SW 1271 (cell line): ENCODE measurements around the gene THBS2.
A peak's percentile ranks its signal among the peaks of the same experiment; 100 is the strongest.
"Not testable (repeated sequence)": the region's sequence is repeated elsewhere in the genome, so short reads cannot be mapped to it uniquely, and the experiment has no call there.

Experiments
- DNase-seq, 2 experiments: peaks; one replicate each; lab custom pipeline; 2025; lab: John Stamatoyannopoulos, UW

THBS2 gene

DNA sequence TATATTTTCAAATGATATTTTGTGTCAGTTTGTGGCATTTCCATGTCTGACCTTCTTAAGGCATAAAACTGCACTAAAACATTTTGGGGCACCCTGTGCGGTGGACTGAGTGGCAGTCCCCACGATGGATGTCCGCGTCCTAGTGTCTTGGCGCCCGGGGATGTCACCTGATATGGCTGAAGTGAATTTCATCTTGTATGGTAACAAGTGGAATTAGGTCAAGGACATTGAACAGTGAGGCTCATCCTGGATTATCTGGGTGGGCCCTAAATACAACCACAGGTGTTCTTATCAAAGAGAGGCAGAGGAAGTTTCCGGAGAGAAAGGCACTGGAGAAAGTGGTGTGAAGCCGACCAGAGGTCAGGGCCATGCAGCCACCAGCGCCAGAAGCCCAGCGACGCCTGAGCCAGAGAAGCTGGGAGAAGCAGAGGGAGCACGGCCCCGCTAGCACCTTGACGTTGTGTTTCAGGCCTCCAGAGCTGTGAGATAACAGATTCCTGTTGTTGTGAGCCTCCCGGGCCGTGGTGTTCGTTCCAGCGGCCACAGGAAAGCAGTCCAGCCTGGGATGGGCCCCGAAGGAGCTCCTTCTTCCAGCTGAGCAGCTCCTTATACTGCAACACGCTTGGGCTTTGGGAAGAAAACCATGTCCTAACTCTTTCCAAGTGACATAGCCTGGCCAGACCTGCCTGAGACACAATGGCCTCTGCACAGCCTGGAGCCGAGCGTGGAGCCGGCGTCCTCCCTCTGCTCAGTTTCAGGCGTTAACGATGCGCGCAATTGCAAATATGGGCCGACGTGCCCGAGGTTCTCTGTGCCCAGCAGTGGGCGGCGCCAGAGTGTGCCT is 22.5 kb downstream of the THBS2 start:
- DNase-seq, result no peak

DNA sequence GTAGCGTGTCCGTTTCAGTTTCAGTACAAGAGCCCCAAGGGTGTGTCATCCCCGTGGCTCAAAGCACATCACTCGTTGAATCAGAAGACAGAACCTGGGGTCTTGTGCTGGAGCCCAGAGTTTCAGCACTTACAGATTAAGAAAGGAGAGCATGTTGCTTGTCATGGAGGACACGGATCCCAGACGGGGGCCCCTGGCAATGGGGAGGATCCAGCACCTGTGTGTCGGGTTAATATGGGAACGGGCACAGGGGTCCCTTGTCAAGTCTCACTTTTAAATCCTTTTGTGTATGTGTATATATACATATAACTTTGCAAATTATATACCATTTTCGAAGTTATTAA is 23.4 kb downstream of the THBS2 start:
- DNase-seq, result no peak

DNA sequence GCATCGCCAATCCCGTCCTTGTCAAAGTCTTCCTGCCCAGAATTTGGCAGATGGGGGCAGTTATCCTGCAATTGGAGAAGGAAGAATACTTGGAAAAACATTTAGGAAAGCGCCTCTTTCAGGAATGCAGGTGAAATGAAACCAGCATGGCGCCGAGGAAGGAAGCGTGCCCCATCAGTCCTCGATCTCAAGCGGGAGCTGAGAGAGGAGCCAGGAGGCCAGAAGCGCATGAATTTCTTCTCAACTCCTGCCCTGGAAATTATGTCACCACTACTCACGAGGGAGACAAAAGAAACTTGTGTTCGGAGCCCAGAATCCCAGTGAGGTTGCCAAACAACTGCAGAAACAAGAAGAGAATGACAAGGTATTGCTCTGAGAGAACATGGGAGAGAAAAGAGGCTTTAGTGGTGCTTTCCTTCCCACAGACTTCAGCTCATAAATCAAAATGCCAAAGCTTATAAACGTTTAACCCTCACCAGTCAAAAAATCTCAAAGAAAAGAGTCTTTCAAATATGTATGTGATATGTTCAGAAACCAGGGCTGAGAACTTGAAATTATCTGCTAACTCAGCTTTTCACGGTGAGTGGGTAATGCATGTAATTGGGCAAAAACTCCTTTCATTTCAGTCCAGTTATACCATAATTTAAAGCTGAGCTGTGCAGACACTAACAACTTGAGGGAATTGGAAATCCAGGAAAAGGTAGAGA is 23.9 kb downstream of the THBS2 start:
- DNase-seq, result no peak

DNA sequence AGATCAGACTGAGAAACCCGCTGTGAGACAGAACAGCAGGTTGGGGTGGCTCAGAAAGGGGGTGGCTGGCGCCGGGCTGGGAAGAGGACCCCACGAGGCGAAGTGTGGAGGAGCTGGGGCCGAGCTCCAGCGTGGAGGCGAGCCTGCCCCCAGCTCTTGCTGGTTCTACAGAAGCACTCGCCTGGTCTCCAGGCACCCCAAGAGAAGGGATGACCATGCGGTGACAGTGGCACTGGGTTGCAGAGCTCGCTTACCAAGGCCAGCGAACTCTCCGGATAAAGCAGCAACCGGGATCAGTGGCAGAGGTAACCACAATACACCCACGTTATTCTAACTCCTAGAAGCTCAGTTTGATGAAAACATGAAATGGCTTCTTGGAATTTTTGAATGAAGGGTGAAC is 26.5 kb downstream of the THBS2 start:
- no peak for DNase-seq

DNA sequence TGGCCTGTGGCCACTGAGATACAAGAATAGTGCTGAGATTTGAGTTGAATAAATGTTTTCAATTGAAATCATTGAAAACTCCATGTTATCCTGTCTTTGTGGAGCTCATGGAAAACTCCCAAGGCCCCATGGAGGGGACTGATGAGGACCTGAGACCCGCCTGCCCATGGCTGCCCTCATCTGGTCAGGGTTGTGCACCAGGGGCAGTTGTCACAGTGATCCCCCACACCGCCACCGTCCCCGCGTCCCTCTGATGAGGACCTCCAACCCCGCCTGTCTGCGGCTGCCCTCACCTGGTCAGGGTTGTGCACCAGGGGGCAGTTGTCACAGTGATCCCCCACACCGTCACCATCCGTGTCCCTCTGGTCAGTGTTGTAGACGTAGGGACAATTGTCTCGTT is 27.8 kb downstream of the THBS2 start:
- DNase-seq, result no peak

DNA sequence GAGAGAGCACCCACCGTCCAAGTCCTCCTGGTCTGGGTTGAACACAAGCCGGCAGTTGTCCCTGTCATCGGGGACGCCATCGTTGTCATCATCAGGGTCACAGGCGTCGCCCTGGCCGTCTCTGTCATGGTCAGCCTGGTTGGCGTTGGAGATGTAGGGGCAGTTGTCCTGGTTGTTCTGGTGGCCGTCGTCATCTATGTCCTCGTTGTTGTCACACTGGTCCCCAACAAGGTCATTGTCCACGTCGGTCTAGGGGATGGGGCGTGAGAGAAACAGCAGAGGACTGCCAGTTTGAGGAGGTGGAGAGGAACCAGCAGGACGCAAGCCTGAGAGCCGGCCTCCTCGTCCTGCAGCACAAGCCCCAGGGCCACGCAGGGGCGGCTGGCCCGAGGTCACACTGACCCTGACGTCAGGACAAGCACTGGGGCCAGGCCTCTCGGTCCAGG is 28.5 kb downstream of the THBS2 start:
- no peak for DNase-seq

DNA sequence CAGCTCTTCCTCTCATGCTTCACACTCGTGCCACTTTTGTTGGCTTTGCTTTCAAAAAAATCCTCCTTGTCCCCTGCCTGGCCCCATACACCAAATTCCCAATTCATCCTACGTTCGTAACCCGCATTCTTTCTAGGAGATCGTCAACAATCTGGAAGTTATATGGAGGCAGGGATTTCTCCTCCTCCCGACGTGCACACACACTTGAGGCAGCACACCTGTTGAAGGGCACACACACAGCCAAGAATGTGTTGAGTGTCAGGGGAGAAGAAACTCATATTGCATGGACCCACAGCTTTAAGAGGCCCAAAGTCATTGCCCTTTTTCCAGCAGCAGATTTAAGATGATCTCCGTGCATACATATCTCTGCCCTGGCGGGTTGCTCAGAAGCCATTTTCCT is 28.9 kb downstream of the THBS2 start:
- DNase-seq, result no peak

DNA sequence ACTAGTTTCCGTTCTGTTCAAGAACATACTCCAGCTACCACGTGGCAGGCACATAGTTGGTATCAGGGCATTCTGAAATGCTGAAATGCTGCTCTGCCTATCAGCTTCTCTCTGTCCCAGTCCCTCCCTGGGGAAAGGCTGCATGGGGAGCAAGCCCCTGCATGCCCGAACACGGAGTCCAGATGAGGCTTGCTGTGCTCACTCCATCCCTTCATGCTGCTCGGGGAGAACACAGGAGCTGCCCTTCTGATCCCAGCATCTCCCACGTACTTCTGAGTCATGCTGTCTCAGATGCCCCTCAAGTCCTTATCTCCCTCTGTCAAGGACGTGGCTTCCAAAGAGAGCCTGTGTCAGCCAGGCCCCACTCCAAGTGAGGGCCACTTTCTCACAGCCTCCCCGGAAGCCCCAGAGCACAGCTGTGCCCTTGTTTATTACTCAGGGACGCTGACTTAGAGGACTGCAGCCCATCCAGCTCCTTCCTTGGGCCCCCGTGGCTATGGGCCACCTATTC is 29.4 kb downstream of the THBS2 start:
- no peak for DNase-seq

DNA sequence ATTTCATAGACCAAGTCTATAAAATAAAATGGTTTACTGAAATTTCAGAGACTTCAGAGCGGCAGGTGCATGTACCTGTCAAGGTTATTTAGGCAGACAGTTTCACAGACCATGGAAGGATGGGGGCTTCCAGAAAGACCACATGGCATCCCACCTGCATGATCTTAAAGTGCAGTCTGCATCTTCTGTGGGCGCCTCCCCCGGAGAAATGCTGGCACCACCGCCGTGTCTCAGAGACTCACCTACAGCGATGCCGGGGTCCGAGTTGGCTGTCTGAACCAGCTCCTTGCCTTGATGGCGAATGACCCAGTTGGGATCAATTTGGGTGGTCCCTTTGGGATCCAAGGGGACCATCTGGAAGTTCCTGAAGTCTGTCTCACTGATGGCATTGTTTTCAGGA is 30.6 kb downstream of the THBS2 start:
- DNase-seq, result no peak

DNA sequence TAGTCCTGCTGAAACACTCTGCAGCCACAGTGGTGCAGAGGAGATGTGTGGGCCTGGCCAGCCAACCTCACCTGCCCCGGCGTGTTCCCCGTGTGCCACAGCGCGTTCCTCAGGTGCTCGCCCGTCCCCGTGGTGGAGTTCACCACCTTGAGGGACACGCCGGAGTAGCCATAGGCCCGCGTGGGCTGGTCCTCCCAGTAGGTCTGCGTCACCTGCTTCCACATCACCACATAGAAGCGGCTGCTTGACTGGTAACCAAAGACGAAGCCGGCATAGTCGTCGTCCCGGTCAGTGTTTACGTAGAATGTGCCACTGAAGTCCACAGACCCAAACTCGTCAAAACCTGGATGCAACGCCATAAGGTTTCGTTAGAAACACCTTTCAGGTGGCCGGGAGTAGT is 31.5 kb downstream of the THBS2 start:
- DNase-seq, result no peak

DNA sequence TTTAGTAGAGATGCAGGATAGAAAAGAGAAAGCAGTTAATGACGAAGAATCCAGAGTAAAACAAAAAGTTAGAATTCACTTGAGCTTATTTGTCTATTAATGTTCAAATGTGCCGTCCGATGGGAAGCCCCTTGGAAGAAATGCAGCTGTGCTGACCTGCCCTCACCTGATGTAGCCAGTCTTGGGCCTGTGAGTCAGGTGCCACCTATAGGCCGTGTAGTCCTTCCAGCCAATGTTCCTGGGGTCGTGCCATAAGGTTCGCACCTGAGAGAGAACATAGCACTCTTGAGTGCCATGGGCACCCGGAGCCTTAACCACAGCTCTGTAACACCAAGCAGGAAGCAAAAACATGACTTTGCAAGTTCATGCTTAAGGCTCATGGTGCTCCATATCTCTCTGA is 32.4 kb downstream of the THBS2 start:
- DNase-seq, result no peak

DNA sequence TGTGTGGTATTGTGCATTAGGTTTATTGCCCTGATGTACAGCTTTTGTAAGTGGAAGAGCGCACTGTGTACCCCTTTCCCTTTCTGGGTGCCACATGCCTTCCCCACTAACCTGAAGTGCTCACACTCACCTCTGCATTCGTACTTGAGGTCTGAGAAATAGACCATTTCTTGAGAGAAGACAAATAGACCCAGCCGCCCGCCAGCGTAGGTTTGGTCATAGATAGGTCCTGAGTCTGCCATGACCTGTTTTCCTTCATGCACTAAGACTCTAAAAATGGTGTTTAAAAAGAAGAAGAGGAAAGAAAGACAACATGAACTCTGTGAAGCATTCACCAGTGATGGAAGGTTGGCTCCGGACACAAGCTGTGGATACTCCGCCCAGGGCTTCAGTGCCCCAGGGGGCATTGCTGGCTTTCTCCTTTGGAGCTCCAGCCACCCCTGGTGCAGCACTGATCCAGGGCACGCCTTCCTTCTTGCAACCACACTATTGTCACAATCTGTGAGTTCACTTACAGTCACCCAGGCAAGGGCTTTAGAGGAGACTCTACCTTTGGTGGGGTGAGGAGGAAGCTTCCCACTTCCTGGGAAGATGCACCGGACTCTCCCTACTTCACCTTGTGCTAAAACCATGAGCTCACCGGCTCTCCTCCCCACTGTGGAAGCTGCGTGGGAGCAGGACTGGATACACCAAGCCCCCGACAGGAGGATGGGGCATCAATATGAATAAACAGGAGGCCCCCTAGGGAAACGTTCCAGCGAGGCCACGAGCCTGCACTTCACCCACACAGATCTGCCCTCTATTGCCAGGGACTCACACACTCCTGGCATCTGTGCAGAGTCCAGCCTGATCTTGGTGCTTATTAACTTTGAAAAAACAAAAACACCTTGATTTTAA is 33.3 kb downstream of the THBS2 start:
- no peak for DNase-seq

DNA sequence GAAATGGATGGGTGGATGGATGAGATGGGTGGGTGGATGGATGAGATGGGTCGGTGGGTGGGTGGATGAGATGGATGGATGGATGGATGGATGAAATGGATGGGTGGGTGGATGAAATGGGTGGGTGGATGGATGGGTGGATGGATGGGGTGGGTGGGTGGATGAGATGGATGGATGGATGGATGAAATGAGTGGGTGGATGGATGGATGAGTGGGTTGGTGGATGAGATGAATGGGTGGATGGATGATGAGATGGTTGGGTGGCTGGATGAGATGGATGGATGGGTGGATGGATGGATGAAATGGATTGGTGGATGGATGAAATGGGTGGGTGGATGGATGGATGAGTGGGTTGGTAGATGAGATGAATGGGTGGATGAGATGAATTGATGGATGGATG is 35.7 kb downstream of the THBS2 start:
- no peak for DNase-seq

DNA sequence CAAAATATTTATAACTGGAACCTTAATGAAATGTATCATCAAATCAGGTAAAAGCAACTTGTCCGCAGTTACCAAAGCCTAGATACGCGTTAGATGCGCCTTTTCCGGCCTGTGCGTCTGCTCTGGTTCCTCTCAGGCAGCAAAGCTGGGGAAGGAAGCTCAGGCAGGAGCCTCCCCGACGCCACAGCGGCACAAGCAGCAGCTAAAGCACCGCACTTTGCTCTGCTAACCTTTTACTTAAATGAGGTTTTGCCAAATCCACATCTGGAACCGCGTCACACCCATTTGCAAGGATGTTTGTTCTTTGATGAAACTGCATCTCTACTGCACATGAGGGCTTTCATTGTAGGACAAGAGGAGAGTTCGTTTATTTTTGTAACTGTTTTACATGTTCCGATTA is 36.8 kb downstream of the THBS2 start:
- DNase-seq, result no peak

DNA sequence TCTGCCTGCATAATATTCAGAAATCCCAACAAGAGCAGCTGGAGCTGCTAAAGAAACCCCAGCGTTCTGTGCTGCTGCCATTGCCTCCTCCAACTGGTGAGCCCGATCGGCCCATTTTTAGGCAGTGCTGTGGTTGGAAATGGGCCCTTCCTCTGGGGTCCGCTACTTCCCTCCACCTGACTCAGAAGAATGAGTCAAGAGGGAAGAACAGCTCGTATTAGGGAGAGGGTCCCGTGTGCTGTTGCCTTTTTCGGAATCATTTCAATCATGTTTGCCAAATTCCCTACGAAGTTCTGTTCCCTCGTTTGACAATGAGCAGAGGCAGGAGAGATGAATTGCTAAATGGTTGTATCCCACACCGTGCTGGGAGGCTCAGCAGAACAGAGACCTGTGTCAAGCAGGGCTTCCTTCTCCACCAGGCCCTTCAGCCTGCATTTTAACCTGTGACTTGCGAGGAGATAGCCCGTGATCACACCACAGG is 38.4 kb downstream of the THBS2 start:
- no peak for DNase-seq

DNA sequence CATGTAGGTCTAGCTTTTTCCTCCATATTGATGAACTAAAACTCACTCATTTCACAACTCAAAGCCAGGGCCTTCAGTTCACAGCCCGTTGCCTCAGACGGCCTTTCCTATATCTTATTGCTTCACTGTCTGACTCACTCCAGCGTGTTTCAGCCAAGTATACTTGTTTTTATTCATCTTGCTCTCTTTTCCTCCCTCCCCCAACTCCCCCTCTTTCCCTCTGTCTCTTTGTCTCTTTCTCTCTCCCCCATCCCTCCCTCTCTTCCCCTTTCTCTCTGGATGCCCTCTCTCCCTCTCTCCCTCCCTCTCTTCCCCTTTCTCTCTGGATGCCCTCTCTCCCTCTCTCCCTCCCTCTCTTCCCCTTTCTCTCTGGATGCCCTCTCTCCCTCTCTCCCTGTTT is 38.9 kb downstream of the THBS2 start:
- DNase-seq, result not testable (repeated sequence)

DNA sequence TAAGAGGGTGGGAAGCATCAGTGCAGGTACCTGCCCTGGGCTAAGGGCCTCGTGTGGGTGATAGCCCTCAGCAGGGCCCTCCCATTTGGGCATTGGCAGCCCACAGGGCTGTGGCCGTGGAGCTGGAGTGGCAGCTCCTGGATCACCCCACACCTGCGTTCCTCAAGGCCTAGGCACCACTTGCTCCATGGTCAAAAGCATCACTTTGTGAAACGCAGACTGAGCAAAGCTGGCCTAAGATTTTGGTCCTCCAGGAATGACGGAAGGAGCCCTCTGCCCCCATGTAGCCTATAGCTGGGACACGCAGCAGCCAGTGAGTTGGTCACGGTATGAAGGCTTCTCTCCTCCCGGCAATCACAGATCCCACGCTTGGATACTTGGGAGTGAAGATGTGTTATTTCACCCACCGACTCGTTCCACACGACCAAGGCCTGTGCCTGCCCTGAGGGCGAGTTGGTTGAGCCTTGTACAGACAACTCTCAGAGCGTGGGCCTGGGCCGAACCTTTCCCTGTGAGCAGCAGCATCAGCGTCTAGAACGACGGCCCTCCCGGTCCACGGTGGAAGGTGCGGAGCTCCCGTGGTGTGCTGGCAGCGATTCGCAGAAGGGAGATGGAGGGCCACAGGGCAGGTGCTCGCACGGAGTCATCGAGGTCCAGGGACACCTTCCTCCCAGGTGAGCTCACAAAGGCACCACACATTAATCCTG is 39.7 kb downstream of the THBS2 start:
- no peak for DNase-seq

DNA sequence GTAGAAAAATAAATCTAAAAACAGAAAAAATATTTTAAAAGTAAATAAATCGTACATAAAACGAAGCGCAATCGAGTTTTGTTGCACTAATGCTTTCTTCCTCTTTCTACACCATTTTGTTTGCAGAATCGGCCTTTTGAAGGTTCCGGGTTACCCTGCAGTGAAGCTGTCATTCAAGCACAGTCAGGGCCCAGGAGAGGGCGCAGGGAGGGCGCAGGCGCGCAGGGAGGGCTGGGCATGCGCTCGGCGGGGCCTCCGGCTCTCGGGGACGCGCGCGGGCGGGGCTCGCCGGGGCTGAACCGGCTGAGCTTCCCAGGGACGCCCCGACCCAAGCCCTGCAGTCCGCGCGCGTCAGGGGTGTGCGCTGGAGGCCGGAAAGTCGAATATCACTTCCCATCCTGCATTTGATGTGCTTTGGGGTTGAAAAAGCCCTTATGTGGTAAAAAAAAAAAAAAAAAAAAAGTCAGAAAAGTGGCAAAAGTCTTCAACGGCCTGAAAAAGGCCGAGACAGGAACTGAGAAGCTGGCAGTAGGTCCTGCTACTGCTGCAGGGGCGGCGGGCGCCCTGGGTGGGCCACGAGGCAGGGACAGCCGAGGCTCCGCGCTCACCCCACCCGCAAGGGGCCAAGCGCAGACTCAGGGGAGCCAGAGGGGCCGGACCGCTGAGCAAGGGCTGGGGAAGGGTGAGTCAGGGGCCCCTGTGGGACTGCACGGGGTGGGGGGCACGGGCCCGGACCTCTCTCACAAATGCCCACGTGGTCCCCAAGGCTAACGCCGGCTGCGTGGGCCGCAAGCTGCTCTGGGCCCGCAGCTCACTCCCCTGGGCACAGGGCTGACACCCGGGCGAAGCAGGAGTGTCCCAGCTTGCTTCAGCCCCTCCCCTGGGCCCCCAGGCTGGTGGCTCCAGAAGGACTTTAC is 40.5 kb downstream of the THBS2 start:
- DNase-seq, result peak; percentile 43 to 76

DNA sequence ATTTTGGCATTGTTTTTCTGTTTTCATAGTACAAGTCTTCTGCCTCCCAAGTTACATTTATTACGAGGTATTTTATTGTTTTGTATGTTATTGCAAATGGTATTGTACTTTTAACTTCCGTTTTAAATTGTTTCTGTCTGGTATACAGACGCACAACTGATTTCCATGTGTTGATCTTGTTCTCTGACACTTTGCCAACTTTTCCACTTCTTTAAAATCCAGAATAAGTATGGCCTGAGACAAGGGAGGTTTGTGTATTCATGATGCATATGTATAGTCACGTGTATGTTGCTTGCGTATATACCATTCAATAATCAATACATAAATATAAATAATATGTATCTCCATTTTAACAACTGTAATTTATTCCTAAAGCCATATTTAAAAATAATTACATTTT is 41.2 kb downstream of the THBS2 start:
- no peak for DNase-seq

DNA sequence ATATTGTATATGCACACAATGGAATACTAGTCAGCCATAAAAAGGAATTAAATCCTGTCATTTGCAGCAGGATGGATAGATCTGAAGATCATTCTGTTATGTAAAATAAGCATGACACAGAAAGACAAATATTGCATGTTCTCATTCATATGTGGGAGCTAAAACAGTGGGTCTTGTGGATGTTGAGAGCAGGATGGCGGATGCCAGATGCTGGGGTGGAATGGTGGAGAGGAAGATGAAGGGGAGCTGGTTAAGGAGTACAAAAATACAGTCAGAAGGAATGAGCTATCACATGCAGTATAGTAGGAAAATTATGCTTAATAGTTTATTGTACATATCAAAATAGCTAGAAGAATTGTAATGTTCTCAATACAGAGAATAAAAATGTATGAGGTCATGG is 41.8 kb downstream of the THBS2 start:
- DNase-seq, result no peak

DNA sequence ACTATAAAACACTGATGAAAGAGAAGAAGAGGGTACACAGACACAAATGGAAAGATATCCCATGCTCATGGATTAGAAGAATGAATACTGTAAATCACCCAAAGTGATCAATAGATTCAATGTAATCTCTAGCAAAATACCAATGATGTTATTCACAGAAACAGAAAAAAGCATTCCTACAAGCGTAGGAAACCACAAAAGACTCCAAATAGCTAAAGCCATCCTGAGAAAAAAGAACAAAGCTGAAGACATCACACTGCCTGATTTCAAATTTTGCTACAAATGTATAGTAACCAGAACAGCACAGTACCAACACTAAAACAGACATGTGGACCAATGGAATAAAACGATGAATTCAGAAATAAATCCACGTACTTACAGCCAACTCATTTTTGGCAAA is 43.0 kb downstream of the THBS2 start:
- no peak for DNase-seq
